OCI-LY7 (cell line): ENCODE results near the gene FAM156B. TPM values are rescaled to one million over a fixed set of nuclear protein-coding genes. Genes with fewer than 3 reads are reported as not detected.
"Not testable (repeated sequence)": the region's sequence is repeated elsewhere in the genome, so short reads cannot be mapped to it uniquely, and the experiment has no call there.

Source experiments
- BruUV-seq: library from RNA; stranded (reverse); fragments of 400-500 nt; replicated peaks from 2 replicates; lab custom pipeline; 2021; lab: Mats Ljungman, UMichigan
- CTCF ChIA-PET: fragments of 300-600 bp; sonication (Branson Sonifier 250); formaldehyde crosslinking; loops from one replicate; lab custom pipeline; 2022; ENCODE audit warnings: antibody characterized with exemption; ENCODE audit not compliant: unreplicated experiment; lab: Charles Lee
- POLR2A ChIA-PET: fragments of 300-600 bp; sonication (Branson Sonifier 250); formaldehyde crosslinking; loops from one replicate; lab custom pipeline; 2022; ENCODE audit warnings: antibody characterized with exemption; lab: Charles Lee
- DNase-seq: peaks from one replicate; pipeline ENCODE4 v3.0.0-alpha.2; 2015; ENCODE audit warnings: low spot score
- H2AFZ ChIP-seq: fragments of 200-600 bp; sonication (generic), shearing (Covaris generic); 2 replicates; pipeline ENCODE4 v1.6.1; 2014; ENCODE audit warnings: mild to moderate bottlenecking, antibody characterized with exemption, low read length, moderate library complexity
- H3K27ac ChIP-seq: fragments of 200-600 bp; sonication (generic); 2 replicates; pipeline ENCODE4 v1.5.1; 2014; ENCODE audit warnings: mixed run types, low read depth, mild to moderate bottlenecking, moderate library complexity, low read length, inconsistent platforms; ENCODE audit not compliant: poor library complexity, severe bottlenecking
- H3K36me3 ChIP-seq: fragments of 200-600 bp; sonication (generic); 2 replicates; pipeline ENCODE4 v1.6.1; 2014; ENCODE audit warnings: mild to moderate bottlenecking, antibody characterized with exemption, low read length, moderate library complexity, mixed read lengths; ENCODE audit not compliant: insufficient read depth
- H3K4me1 ChIP-seq: fragments of 200-600 bp; sonication (generic); 2 replicates; pipeline ENCODE4 v1.5.1; 2014; ENCODE audit warnings: mild to moderate bottlenecking, low read length; ENCODE audit not compliant: insufficient read depth, poor library complexity, severe bottlenecking
- H3K4me2 ChIP-seq: fragments of 200-600 bp; sonication (generic); 2 replicates; pipeline ENCODE4 v1.6.1; 2014; ENCODE audit warnings: mild to moderate bottlenecking, low read length
- H3K4me3 ChIP-seq: fragments of 200-600 bp; sonication (generic); 2 replicates; pipeline ENCODE4 v1.5.1; 2014; ENCODE audit warnings: mild to moderate bottlenecking, low read depth, low read length; ENCODE audit not compliant: poor library complexity, severe bottlenecking
- H3K79me2 ChIP-seq: fragments of 200-600 bp; sonication (generic); 2 replicates; pipeline ENCODE4 v1.6.1; 2016; ENCODE audit warnings: low read depth, mild to moderate bottlenecking, low read length, moderate library complexity, mixed read lengths; ENCODE audit not compliant: insufficient read depth
- H3K9me2 ChIP-seq: fragments of 200-600 bp; sonication (generic); 2 replicates; pipeline ENCODE4 v1.6.1; 2016; ENCODE audit warnings: mild to moderate bottlenecking, low read length, mixed read lengths; ENCODE audit not compliant: insufficient read depth
- H3K9me3 ChIP-seq: fragments of 200-600 bp; sonication (generic); 2 replicates; pipeline ENCODE4 v1.6.1; 2014; ENCODE audit warnings: mild to moderate bottlenecking, mixed run types, low read length, mixed read lengths
- H4K20me1 ChIP-seq: fragments of 200-600 bp; sonication (generic); 2 replicates; pipeline ENCODE4 v1.6.1; 2014; ENCODE audit warnings: mild to moderate bottlenecking, antibody characterized with exemption, low read length, moderate library complexity, mixed read lengths; ENCODE audit not compliant: insufficient read depth
- CTCF ChIP-seq: fragments of 200-600 bp; sonication (generic); conservative IDR thresholded peaks from 2 replicates; pipeline ENCODE4 v1.5.1; 2014; ENCODE audit warnings: mild to moderate bottlenecking, antibody characterized with exemption, low read length, moderate library complexity, mixed read lengths
- EZH2phosphoT487 ChIP-seq: fragments of 200-600 bp; sonication (generic); IDR thresholded peaks from 2 replicates; pipeline ENCODE4 v1.6.1; 2018; ENCODE audit warnings: low read depth, borderline replicate concordance, mild to moderate bottlenecking, mixed run types, antibody characterized with exemption, low read length, moderate library complexity, mixed read lengths
- intact Hi-C: fragments of 100-400 bp; cut with micrococcal nuclease; formaldehyde crosslinking; loops from one replicate; pipeline ENCODE4 v1.10.0; 2022; ENCODE audit not compliant: unreplicated experiment
- total RNA-seq, 2 experiments: library from RNA; depleted of rRNA in 1 of 2; stranded (reverse); fragments of >200 nt in 1 of 2; shearing (Covaris generic) in 1 of 2; gene quantifications; 2 replicates each; pipeline ENCODE4 v1.2.3, GENCODE V29; 2014 to 2022

FAM156B gene
- total RNA-seq, 2 experiments from 2014 or later: 12.6 to 27.4 TPM

- Histone ChIP-seq H2AFZ (no peak overlapping the region), H3K9me2 (no peaks in the 10 kb centered on the region), H3K4me2 (no peak overlapping the region), H3K4me1 (no peaks in the 10 kb centered on the region), H3K36me3 (no peaks in the 10 kb centered on the region), H3K27ac (no peak overlapping the region), H3K9me3 (no peaks in the 10 kb centered on the region), H3K79me2 (no peaks in the 10 kb centered on the region), H4K20me1 (no peaks in the 10 kb centered on the region), H3K4me3 (no peak overlapping the region)
- BruUV-seq: no TSS peak
- no peak for DNase-seq
- POLR2A ChIA-PET: no interaction called here
- TF ChIP-seq EZH2phosphoT487: no peak
- TF ChIP-seq CTCF: no peak
- intact Hi-C loops: no loop called here
- CTCF ChIA-PET: interaction anchor here (0.6 kb wide), 1 partner anchor 126 kb away, joined by 3 read pairs; no protein-coding TSS in a partner anchor
Observed at GRCh38 chrX:52870046-52870445, 27.1 kb upstream of the FAM156B start.

- BruUV-seq, H3K4me2 ChIP-seq, POLR2A ChIA-PET, DNase-seq, H4K20me1 ChIP-seq, intact Hi-C loops, H3K4me1 ChIP-seq, CTCF ChIA-PET, H3K79me2 ChIP-seq, H3K4me3 ChIP-seq, H3K9me3 ChIP-seq, H3K9me2 ChIP-seq, H3K27ac ChIP-seq, H3K36me3 ChIP-seq, H2AFZ ChIP-seq: not testable (repeated sequence)
Observed at GRCh38 chrX:52873825-52874224, 23.3 kb upstream of the FAM156B start.

- Histone ChIP-seq H3K4me3 (no peak overlapping the region), H3K9me2 (no peaks in the 10 kb centered on the region), H3K79me2 (no peaks in the 10 kb centered on the region), H3K27ac (no peak overlapping the region), H2AFZ (no peak overlapping the region), H3K4me1 (no peaks in the 10 kb centered on the region), H4K20me1 (no peaks in the 10 kb centered on the region), H3K36me3 (no peaks in the 10 kb centered on the region), H3K9me3 (no peaks in the 10 kb centered on the region), H3K4me2 (no peak overlapping the region)
- intact Hi-C loops: no loop called here
- DNase-seq: no peak
- TF ChIP-seq CTCF: no peak
- no peak for TF ChIP-seq EZH2phosphoT487
- BruUV-seq: no TSS peak
- ChIA-PET POLR2A (no interaction called here), CTCF (no interaction called here)
Observed at GRCh38 chrX:52874661-52875060, 22.5 kb upstream of the FAM156B start.

GRCh38 chrX:52875436-52875835, 21.7 kb upstream of the FAM156B start:
- H3K27ac ChIP-seq, H2AFZ ChIP-seq, H3K4me1 ChIP-seq, H3K36me3 ChIP-seq, H3K79me2 ChIP-seq, POLR2A ChIA-PET, H4K20me1 ChIP-seq, DNase-seq, H3K9me2 ChIP-seq, intact Hi-C loops, H3K4me3 ChIP-seq, H3K9me3 ChIP-seq, H3K4me2 ChIP-seq, CTCF ChIA-PET, BruUV-seq: not testable (repeated sequence)

- H3K36me3 ChIP-seq, H3K79me2 ChIP-seq, H3K4me1 ChIP-seq, H2AFZ ChIP-seq, intact Hi-C loops, POLR2A ChIA-PET, H3K4me2 ChIP-seq, H3K27ac ChIP-seq, BruUV-seq, H4K20me1 ChIP-seq, DNase-seq, H3K4me3 ChIP-seq, H3K9me2 ChIP-seq, H3K9me3 ChIP-seq, CTCF ChIA-PET: not testable (repeated sequence)
Observed at GRCh38 chrX:52876386-52876785, 20.7 kb upstream of the FAM156B start.
